NOMO-1 (cell line): Measurements from ENCODE around the gene CCN6.

Experiments used
- DNase-seq, 2 experiments: peaks; one replicate each; lab custom pipeline; 2025; ENCODE audit not compliant: unreplicated experiment in 2 of 2; lab: John Stamatoyannopoulos, UW

The CCN6 gene

GRCh38 chr6:112054001-112054400, at the start of gene CCN6:
CCN6 (plus strand) TSS chr6:112054104; CDS start chr6:112054358, 254 bp downstream.
- DNase-seq: no peak

GRCh38 chr6:112004201-112005012, 49.5 kb upstream of the CCN6 start:
- no peak for DNase-seq

- DNase-seq: no peak
Measured at GRCh38 chr6:112005013-112005371, 48.9 kb upstream of the CCN6 start.

GRCh38 chr6:112007254-112007653, 46.6 kb upstream of the CCN6 start:
- DNase-seq: no peak

GRCh38 chr6:112007805-112008204, 46.1 kb upstream of the CCN6 start:
- DNase-seq: peak; percentile 23 to 76

GRCh38 chr6:112008482-112008881, 45.4 kb upstream of the CCN6 start:
- DNase-seq: no peak

- DNase-seq: no peak
Measured at GRCh38 chr6:112010328-112010727, 43.6 kb upstream of the CCN6 start.

- DNase-seq: no peak
Measured at GRCh38 chr6:112013051-112013450, 40.9 kb upstream of the CCN6 start.

GRCh38 chr6:112014483-112014882, 39.4 kb upstream of the CCN6 start:
- no peak for DNase-seq

GRCh38 chr6:112015725-112016124, 38.2 kb upstream of the CCN6 start:
- no peak for DNase-seq

GRCh38 chr6:112016320-112016719, 37.6 kb upstream of the CCN6 start:
- no peak for DNase-seq

GRCh38 chr6:112017169-112017568, 36.7 kb upstream of the CCN6 start:
- no peak for DNase-seq

- DNase-seq: no peak
Measured at GRCh38 chr6:112017760-112018537, 36.0 kb upstream of the CCN6 start.

- DNase-seq: no peak
Measured at GRCh38 chr6:112018619-112019416, 35.1 kb upstream of the CCN6 start.

GRCh38 chr6:112019589-112019988, 34.3 kb upstream of the CCN6 start:
- no peak for DNase-seq

- no peak for DNase-seq
Measured at GRCh38 chr6:112021691-112022310, 32.1 kb upstream of the CCN6 start.

GRCh38 chr6:112022749-112023148, 31.2 kb upstream of the CCN6 start:
- no peak for DNase-seq

- DNase-seq: no peak
Measured at GRCh38 chr6:112024464-112024863, 29.4 kb upstream of the CCN6 start.

- no peak for DNase-seq
Measured at GRCh38 chr6:112026933-112027332, 27.0 kb upstream of the CCN6 start.

- DNase-seq: no peak
Measured at GRCh38 chr6:112027942-112028674, 25.8 kb upstream of the CCN6 start.
